GM04504 (cell line): ENCODE data around the gene H6PD.

Source experiments
- DNase-seq: peaks from one replicate; pipeline ENCODE4 v3.0.0-alpha.2; 2012; ENCODE audit warnings: low read depth

Gene H6PD, protein sequence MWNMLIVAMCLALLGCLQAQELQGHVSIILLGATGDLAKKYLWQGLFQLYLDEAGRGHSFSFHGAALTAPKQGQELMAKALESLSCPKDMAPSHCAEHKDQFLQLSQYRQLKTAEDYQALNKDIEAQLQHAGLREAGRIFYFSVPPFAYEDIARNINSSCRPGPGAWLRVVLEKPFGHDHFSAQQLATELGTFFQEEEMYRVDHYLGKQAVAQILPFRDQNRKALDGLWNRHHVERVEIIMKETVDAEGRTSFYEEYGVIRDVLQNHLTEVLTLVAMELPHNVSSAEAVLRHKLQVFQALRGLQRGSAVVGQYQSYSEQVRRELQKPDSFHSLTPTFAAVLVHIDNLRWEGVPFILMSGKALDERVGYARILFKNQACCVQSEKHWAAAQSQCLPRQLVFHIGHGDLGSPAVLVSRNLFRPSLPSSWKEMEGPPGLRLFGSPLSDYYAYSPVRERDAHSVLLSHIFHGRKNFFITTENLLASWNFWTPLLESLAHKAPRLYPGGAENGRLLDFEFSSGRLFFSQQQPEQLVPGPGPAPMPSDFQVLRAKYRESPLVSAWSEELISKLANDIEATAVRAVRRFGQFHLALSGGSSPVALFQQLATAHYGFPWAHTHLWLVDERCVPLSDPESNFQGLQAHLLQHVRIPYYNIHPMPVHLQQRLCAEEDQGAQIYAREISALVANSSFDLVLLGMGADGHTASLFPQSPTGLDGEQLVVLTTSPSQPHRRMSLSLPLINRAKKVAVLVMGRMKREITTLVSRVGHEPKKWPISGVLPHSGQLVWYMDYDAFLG

DNA sequence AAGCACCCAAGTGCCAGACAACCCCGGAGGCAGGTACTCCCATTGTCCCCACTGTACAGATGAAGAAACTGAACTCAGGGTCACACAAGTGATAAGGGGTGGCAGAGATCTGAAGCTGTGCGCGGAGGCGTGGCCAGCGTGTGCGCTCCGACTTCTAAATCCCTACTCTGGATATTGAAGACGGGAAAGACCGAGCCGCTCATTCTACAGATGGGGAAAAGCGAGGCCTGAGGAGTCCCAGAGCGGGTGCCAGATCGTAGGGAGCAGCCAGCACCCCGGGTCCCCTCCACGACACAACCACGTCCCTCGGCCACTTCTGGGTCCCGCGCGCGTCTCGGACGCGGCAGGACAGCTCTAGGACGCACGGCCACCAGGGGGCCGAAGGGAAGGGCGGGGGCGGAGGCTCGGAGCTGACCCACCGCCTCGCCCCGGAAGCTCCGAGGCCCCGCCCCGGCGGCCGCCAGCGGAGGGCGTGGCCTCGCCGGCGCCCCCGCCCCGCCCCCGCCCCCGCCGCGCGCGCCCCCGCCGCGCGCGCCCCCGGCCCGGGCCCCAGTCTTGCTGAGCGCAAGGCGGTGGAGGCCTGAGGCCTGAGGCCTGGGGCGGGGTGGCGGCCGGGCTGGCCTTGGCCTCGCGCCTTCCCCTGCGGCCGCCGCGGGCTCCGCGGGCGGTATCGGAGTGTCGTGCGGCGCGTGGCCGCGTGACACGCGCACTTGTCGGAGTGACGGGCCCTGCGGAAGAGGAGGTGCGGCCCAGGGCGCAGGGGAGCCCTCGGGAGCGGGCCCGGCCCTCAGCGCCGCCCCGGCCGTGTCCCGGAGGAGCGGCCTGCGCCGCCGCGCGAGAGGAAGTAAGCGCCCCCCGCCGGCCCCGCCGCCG, at the start of gene H6PD:
Gene H6PD (plus strand): TSS at position 552 of the 873 bp plus-strand sequence. CDS start 10,161 bp downstream, outside the sequence.
- peak; percentile 57 for DNase-seq

DNA sequence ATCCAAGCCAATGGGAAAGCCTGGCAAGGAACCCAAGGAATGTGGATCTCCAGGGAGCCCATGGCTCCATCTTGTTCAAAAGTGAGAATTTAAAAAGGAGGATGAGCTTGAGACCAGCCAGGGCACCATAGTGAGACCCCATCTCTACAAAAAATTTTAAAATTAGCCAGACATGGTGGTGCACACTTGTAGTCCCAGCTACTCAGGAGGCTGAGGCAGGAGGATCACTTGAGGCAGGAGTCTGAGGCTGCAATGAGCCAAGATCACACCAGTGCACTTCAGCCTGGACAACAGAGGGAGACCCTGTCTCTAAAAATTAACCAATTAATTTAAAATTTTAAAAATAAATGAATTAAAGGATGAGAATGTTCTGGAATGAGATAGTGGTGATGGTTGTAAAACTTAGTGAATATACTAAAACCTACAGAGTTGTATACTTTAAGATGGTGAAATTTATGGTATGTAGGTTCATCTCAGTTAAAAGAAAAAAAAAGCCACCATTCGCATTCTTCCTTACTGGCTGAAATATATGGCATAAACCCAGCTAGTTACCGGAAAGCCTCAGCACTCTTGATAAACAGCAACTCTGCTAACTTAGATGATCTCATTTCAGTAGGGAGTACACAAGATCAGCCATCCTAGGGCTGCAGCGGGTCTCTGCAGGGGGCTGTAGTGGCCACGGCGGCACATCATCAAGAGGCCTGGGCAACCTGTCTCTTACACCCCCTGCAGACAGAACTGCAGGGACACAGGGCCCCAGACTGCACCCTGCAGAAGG, 48.3 kb upstream of the H6PD start:
- DNase-seq, result no peak

GRCh38 chr1:9187004-9187403, 47.6 kb upstream of the H6PD start:
- no peak for DNase-seq

DNA sequence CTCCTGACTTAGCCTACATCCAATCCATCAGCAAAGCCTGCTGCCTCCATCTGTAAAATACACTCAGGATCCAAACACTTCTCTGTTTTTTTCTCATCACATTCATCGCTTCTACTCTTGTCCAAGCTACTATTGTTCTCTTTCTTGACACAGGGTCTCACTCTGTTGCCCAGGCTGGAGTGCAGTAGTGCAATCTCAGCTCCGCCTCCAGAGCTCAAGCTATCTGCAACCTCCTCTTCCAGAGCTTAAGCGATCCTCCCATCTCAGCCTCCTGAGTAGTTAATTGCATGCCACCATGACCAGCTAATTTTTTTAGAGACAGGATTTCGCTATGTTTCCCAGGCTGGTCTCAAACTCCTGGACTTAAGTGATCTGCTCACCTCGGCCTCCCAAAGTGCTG, 44.3 kb upstream of the H6PD start:
- DNase-seq, result no peak

GRCh38 chr1:9191231-9191630, 43.3 kb upstream of the H6PD start:
- no peak for DNase-seq

DNA sequence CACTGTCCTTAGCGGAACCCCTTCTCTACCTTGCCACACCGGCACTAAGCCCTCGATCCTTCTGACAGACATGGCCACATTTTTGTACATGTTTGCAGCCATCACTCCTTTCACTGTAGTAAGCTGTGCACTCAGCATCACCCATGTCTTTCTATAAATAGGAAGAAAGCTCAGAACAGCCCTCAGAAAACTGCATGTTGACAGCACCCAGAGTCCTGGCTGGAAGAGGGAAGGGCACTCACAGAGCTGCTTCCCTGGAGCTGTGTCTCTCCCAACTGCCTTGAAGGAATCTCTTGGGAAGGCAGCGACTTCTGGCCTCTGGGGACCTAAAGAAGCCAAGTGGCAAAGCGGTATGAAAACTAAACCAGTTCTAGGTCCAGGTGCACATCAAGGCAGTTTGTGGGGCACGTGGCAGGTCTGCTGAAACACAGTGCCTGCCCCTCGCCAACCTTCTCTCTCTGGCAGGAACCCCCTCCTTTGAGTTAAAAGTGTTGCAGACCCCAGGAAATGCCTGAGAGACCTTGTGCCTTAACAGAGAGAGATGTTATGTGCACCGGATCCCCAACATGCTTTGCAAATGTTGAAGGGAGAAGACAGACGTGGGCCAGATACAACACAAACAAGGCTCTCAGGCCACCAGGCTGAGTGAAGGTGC, 41.9 kb upstream of the H6PD start:
- DNase-seq, result no peak

GRCh38 chr1:9193233-9193625, 41.3 kb upstream of the H6PD start:
- DNase-seq, result no peak

- no peak for DNase-seq
These were observed 40.5 kb upstream of the H6PD start for GRCh38 chr1:9194024-9194423.

GRCh38 chr1:9195651-9196050, 38.9 kb upstream of the H6PD start:
- DNase-seq, result no peak

DNA sequence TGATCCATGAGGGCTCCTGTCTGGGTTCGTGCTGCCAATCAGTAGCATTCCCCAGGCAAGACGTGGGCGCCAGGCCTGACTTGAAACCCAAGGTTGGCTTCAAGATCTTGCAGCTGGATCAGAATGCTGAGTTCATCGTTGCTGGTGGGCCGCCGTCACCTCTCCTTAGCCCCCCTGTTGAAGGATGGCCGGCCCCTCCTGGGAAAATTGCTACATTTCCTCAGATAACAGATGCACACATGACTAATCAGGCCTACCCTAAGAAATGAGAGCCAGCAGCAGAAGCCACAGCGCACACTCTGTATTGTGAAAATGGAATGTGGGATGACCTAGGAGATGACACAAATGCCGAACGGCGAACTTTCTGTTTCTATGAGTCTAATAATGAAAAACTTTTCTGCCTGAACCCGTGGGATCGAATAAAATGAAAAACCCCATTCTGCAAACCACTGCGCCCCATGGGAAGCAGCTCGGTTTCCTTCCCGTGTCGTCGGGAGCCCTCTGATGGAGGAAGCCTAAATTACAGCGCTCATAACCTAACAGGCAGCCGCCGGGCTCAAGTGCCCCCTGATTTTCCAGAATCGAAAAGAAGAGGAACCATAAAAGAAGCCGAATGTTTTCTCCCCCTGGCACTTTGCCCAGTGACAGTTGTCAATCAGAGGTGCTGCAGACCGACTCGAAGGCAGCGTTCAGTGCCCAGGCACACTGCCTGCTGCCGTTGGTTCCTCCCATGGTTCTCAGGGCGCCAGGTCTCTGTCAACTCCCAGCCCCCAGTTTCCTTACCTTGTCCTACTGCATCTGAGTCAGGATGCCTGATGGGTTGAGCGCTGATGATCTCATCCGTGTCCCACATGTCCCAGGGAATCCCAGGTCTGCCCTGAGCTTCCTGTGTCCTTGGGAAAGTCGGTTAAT, 38.2 kb upstream of the H6PD start:
- DNase-seq, result peak; percentile 52

GRCh38 chr1:9197186-9198099, 37.1 kb upstream of the H6PD start:
- no peak for DNase-seq

GRCh38 chr1:9198538-9199361, 35.8 kb upstream of the H6PD start:
- no peak for DNase-seq

- no peak for DNase-seq
These were observed 34.1 kb upstream of the H6PD start for GRCh38 chr1:9200441-9200840.

DNA sequence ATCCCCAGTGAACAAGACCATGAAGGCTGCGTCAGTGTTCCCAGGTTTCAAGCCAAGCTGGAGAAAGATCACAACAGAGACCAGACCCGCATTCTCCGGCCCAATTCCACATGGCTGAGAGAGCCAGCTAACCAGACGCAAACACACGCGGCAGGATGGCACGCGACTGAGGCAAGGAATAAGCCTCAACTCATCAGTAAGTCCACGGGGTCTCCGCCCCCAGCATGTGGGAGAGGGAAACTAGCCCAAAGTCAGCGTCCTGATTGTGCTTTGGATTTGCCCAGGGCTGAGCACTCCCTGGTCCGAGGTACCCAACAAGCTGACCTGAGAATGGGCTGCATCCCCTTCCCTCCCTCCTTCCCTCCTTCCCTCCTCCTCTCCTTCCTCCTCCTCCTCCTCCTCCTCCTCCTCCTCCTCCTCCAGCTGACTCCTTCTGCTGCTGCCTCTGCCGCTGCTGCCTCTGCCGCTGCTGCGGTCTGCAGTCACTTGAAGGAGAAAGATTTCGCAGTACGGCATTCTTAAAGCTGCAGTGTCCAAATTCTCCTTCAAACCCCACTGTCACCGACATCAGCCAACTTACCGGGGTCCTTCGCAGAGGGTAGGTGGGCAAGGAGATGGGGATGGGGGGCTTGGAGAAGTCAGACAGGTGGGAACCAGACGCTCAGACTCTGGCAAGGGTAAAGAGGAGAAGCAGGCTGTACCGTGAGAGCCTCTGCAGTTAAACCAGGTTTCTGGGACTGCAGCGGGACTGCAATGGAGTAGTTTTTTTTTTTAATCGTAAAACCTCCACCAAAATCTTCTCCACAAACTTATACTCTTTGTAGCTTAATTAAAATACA, 33.0 kb upstream of the H6PD start:
- no peak for DNase-seq

- no peak for DNase-seq
These were observed 32.2 kb upstream of the H6PD start for GRCh38 chr1:9202240-9202870.

DNA sequence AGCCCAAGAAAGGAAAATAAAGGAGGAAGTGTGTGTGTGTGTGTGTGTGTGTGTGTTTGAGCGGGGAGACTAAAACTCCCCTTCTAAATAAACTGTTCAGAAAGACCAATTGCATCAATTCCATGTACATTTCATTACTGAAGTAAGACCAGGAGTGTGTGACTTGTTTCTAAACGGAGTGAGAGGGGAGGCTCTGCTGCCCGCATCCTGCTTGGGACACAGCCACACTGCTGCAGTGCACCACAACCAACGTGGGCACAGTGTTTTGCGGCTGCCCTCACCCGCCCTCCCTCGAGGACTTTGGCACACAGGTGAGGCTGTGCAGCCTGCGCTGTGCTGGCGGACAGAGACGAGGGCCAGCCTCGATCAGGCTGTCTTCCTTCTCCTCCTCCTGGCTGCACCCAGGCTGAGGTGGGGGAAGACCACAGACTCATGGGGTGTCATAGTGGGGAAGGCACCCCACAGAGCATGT, 31.0 kb upstream of the H6PD start:
- no peak for DNase-seq
